ENCODE measurements around the gene EFCAB14.

- TF ChIP-seq CTCF (conservative IDR thresholded peaks at IDR 0.05) (no peak), ZFX (IDR thresholded peaks at IDR 0.05) (no peak)
Observed at GRCh38 chr1:46679789-46680573, 38.9 kb downstream of the EFCAB14 start.
